Lower leg skin (tissue), 4 donors: ENCODE measurements around the gene NRG3. TPM values are rescaled to one million over a fixed set of nuclear protein-coding genes. Genes with fewer than 3 reads are reported as not detected.

Experiments used
- DNase-seq, 2 donors: peaks; one replicate each; pipeline ENCODE4 v3.0.0-alpha.2; 2019; ENCODE audit warnings: low spot score in 2 of 2
- H3K4me3 ChIP-seq: fragments of 200-600 bp; sonication (generic); 2 replicates; pipeline ENCODE4 v1.5.1; 2017; ENCODE audit warnings: mild to moderate bottlenecking, low read depth; ENCODE audit not compliant: poor library complexity, severe bottlenecking
- CTCF ChIP-seq, 3 donors: fragments of 450-650 bp; IDR thresholded peaks; one replicate each; pipeline ENCODE4 v1.5.1; 2016; ENCODE audit warnings: antibody characterized with exemption in 3 of 3, mild to moderate bottlenecking in 3 of 3, moderate library complexity in 2 of 3
- POLR2A ChIP-seq, 2 donors: fragments of 450-650 bp; IDR thresholded peaks; one replicate each; pipeline ENCODE4 v1.6.1; 2016 to 2017; ENCODE audit warnings: antibody characterized with exemption in 2 of 2, mild to moderate bottlenecking in 1 of 2, moderate library complexity in 1 of 2
- WGBS, 2 donors: methylation state at CpG; one replicate each; pipeline ENCODE4 v1.1.5; 2018; 5-methylcytosine and 5-hydroxymethylcytosine counted together
- intact Hi-C: fragments of 100-400 bp; cut with DNase I; formaldehyde crosslinking; loops from one replicate; pipeline ENCODE4 v1.15.0; 2023; ENCODE audit warnings: low total_unique reads
- total RNA-seq, 4 donors: library from RNA; depleted of rRNA; stranded (reverse); fragments of >200 nt; gene quantifications; one replicate each; pipeline ENCODE4 v1.1.0, GENCODE V29; 2016

Gene NRG3
- total RNA-seq, 4 donors from 2014 or later, result 0.15 to 2.5 (median 0.50) TPM

DNA sequence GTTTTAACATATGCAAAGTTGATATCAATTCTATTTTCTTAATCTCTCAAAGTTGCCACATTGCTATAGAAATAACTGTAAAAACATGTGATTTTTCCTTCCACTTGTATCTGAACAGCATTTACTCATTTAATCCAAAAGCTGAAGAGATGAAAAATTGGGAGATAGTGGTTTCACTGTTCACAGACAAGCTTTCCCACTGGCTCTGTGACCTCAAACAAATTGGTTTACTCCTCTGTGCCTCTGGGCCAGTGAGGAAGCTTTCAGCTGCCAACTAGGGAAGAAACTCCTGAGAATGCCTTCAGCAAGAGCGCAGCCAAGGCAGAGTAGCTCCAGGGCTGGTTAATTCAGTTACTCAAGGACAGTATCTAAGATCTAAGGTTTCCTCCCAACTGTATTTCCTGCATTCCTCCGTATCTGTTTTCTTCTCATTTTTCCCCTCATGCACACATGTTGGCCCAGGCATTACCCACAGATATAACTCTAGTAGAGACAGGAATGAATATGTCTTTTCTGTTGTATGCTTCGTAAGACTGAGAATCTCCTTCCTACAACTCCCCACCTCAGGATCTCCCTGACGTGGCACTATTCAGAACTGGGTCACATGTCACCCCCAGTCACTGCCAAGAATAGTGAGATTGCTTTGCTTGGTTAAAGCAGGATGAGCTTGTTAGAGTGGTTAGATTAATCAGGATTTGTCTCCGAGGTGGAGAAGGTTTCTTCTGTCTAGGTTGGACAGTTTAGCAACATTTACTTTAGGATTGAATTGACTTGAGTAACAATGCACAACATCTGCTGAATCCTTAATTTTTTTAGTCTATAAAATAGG is 315.7 kb downstream of the NRG3 start:
- no peak for TF ChIP-seq POLR2A (IDR thresholded peaks at IDR 0.05)
- TF ChIP-seq CTCF (IDR thresholded peaks at IDR 0.05), result no peak
- no peak overlapping the region for H3K4me3 ChIP-seq
- no peak for DNase-seq
- intact Hi-C loops, result no loop called here
- WGBS, 2 donors, result 23 to 37% methylated on average over 5 of the region's 5 CpGs

DNA sequence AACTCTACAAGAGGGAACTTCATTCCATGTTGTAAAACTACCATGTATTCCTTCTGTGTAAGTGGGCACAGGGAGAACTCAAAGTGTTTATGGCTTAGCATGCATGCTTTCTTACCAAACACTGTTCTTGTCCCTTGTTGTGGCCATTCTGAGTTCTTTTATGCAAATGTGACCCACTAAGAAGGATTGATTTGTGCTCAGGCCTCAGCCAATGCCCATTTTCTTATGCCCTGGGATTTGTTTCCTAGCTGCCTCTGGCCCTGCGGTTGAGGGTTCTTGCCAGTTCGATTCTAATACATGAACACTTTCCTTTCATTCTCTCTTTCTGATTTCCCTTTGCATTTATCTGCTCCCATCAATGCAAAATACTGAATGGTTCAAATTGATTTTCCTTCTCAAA is 316.7 kb downstream of the NRG3 start:
- 87 to 88% methylated on average over 2 of the region's 2 CpGs for WGBS, 2 donors
- no peak for DNase-seq
- no peak overlapping the region for H3K4me3 ChIP-seq
- TF ChIP-seq CTCF (IDR thresholded peaks at IDR 0.05) (no peak), POLR2A (IDR thresholded peaks at IDR 0.05) (no peak)
- intact Hi-C loops, result no loop called here

- 87 to 95% methylated on average over 2 of the region's 2 CpGs for WGBS, 2 donors
- H3K4me3 ChIP-seq, result no peak overlapping the region
- TF ChIP-seq CTCF (IDR thresholded peaks at IDR 0.05) (no peak), POLR2A (IDR thresholded peaks at IDR 0.05) (no peak)
- no peak for DNase-seq
- intact Hi-C loops, result no loop called here
Observed at GRCh38 chr10:82192665-82193064, 317.7 kb downstream of the NRG3 start.

DNA sequence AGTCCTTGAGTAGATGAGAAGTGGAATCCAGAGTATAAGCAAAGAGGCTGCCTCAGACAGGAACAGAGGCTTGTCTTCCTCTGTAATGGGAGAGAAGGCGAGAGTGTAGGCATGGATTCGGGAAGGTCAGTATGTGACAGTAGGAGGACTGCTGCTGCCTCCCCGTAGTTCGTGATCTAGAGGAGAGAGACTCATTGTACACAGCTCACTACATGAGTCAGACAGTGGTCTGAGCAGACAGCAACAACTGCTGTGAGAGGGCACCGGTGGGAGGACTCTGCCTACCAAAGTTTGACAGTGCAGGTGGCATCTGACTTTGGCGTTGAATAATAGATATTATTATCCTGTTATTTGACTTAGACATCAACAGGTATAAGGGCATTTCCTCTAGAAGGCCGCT is 319.4 kb downstream of the NRG3 start:
- intact Hi-C loops, result no loop called here
- DNase-seq, result no peak
- H3K4me3 ChIP-seq, result no peak overlapping the region
- 96% methylated on average over 7 of the region's 7 CpGs for WGBS, 2 donors
- no peak for TF ChIP-seq POLR2A (IDR thresholded peaks at IDR 0.05)
- TF ChIP-seq CTCF (IDR thresholded peaks at IDR 0.05), result no peak

- DNase-seq, result no peak
- WGBS, 2 donors, result 79 to 83% methylated on average over 2 of the region's 2 CpGs
- H3K4me3 ChIP-seq, result no peak overlapping the region
- TF ChIP-seq POLR2A (IDR thresholded peaks at IDR 0.05) (no peak), CTCF (IDR thresholded peaks at IDR 0.05) (no peak)
- intact Hi-C loops, result no loop called here
Observed at GRCh38 chr10:82206831-82207230, 331.8 kb downstream of the NRG3 start.

DNA sequence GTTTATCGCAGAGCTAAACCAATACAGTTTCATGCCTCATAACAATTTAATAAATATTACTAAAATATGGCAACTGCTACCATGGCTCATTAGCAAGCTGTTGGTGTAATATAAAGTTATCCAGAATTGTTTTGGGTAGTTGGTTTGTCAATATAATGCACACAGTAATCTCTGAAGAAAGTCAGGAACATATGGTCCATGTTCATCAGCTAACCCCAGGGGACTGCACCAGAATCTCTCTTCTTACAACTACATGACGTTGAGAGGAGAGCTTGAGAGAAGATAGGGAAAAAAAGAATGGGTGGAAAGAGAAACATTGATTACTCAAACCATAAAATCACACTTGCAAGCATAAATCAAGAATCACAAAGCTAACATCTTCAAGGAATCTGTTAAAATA is 333.7 kb downstream of the NRG3 start:
- TF ChIP-seq CTCF (IDR thresholded peaks at IDR 0.05) (no peak), POLR2A (IDR thresholded peaks at IDR 0.05) (no peak)
- no peak for DNase-seq
- H3K4me3 ChIP-seq, result no peak overlapping the region
- intact Hi-C loops, result no loop called here
- WGBS, 2 donors, result 75 to 76% methylated on average over 2 of the region's 2 CpGs
